LNCaP clone FGC (cell line): ENCODE results near the gene NKD2.

Experiments
- DNase-seq: peaks from one replicate; pipeline ENCODE4 v3.0.0-alpha.2; 2011; ENCODE audit warnings: low read depth
- H3K4me3 ChIP-seq: 2 replicates; pipeline ENCODE4 v1.5.1; 2011; ENCODE audit warnings: mild to moderate bottlenecking, low read depth, low read length, control low read depth
- TF ChIP-seq, protein P1 (sequence below): IDR thresholded peaks from 2 replicates; pipeline ENCODE4 v1.5.1; 2012; ENCODE audit warnings: mild to moderate bottlenecking; ENCODE audit not compliant: control insufficient read depth, insufficient read depth; ENCODE audit errors: extremely low read depth

NKD2 gene

DNA sequence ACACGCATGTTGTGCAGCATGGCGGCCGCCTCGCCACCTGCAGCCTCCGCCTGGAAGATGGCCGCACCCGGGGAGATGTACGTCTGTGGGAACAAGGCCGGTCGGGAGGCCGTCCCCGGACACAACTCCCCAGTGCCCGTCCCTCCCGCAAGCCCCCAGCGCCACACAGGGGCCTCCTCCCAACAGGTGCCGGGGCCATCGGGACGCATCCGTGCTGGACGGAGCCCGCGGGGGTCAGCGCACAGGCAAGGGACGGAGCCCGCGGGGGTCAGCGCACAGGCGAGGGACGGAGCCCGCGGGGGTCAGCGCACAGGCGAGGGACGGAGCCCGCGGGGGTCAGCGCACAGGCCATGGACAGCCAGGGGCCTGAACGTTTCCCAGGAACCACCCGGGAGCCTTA lies 76.8 kb downstream of the NKD2 start:
- DNase-seq: no peak
- TF ChIP-seq, protein P1, sequence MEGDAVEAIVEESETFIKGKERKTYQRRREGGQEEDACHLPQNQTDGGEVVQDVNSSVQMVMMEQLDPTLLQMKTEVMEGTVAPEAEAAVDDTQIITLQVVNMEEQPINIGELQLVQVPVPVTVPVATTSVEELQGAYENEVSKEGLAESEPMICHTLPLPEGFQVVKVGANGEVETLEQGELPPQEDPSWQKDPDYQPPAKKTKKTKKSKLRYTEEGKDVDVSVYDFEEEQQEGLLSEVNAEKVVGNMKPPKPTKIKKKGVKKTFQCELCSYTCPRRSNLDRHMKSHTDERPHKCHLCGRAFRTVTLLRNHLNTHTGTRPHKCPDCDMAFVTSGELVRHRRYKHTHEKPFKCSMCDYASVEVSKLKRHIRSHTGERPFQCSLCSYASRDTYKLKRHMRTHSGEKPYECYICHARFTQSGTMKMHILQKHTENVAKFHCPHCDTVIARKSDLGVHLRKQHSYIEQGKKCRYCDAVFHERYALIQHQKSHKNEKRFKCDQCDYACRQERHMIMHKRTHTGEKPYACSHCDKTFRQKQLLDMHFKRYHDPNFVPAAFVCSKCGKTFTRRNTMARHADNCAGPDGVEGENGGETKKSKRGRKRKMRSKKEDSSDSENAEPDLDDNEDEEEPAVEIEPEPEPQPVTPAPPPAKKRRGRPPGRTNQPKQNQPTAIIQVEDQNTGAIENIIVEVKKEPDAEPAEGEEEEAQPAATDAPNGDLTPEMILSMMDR: no peak
- H3K4me3 ChIP-seq: no peak overlapping the region

DNA sequence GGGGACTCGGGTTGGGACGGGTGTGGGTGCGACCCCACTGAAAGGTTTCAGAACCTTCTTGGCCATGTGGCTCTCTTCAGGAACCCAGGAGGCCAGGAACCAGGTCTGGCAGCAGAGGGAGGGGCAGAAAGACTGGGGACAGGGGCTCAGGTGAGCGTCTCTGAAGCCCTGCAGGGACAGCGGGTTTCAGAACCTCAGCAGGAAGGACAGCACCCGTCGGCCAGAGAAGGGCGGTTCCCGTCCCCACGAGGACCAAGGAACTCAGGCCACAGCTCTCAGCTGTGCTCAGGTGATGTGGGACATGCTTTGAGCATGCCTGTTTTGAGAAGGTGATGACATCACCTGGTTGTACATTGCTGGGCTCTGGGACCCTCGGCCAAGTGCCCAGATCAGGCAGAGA lies 77.5 kb downstream of the NKD2 start:
- no peak overlapping the region for H3K4me3 ChIP-seq
- DNase-seq: no peak
- TF ChIP-seq, protein P1: no peak

DNA sequence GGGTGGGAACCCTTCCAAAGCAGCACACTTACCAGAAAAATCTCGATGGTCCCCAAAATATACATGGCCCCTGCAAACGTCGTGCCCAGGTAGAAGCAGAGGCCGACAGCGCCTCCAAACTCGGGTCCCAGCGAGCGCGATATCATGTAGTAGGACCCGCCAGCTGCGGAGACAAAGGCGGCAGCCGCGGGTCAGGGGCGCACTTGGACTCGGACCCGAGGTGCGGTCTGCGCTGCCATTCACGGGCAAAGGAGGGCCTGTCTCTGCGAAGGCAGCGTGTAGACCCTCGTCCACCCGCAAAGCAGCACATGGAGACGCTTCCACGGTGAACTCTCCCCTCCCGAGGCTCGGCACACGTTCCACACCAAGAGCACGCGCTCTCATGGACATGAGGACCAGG lies 78.3 kb downstream of the NKD2 start:
- no peak overlapping the region for H3K4me3 ChIP-seq
- no peak for DNase-seq
- TF ChIP-seq, protein P1: no peak

DNA sequence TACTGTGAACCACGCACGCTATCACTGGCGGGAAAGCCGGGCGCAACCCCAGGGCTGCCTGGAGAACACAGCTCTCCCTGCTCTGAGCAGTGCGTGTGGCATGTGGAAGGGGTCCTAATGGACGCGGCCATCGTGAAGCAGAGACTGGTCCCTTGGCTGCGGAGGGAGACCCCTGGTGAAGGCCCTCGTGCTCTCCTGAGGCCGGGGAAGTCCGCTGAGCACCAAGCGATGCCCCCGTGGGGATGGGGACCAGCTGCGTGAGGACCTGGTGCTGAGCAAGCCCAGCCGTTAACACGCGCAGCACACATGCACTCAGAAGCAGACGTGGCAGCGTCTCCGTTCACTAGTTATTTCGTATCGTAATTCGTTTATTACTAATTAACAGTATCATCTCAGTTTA lies 78.8 kb downstream of the NKD2 start:
- no peak for DNase-seq
- no peak overlapping the region for H3K4me3 ChIP-seq
- TF ChIP-seq, protein P1: no peak

DNA sequence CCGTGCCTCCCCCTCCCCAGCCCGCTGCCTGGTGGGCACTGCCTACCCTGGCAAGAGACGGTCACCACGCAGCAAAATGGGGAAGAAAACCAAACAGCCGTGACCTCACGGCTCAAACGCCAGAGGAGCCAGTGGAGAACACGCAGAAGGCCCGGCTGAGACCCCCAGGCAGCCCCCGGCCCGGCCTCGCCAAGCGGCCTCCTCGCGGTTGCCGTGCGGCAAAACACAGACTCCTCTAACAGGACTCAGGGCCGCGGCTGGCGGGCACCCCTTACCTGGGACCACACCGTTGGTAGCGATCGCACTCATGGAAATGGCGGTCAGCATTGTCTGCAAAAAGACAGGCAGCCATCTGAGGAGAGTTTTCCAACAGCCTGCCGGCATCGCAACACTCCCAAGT lies 79.4 kb downstream of the NKD2 start:
- TF ChIP-seq, protein P1: no peak
- DNase-seq: no peak
- H3K4me3 ChIP-seq: no peak overlapping the region
